ENCODE data around the gene RB1. TPM values are rescaled to one million over a fixed set of nuclear protein-coding genes. Genes with fewer than 3 reads are reported as not detected.
"Not testable (repeated sequence)": the region's sequence is repeated elsewhere in the genome, so short reads cannot be mapped to it uniquely, and the experiment has no call there.

Gene RB1
- total and polyA plus RNA-seq, 5 donors from 2014 or later = 18.8 to 24.6 (median 23.0) TPM

DNA sequence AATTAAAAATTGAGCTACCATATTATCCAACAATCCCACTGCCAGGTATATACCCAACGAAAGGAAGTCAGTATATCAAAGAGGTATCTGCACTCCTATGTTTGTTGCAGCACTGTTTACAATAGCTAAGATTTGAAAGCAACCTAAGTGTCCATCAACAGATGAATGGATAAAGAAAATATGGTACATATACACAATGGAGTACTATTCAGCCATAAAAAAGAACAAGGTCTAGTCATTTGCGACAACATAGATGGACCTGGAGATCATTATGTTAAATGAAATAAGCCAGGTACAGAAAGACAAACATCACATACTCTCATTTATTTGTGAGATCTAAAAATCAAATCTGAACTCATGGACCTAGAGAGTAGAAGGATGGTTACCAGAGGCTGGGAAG, 52.0 kb downstream of the RB1 start:
- H3K4me1 ChIP-seq (ENCODE audit: control insufficient read depth, insufficient read depth, low read length, poor library complexity, severe bottlenecking); H3K27ac ChIP-seq (ENCODE audit: insufficient read depth, low read length, poor library complexity, severe bottlenecking); H3K27ac Mint-ChIP-seq; ATAC-seq (ENCODE audit: low read depth in 2 of 2); H3K4me3 Mint-ChIP-seq; H3K27me3 Mint-ChIP-seq; H3K27me3 ChIP-seq (ENCODE audit: control insufficient read depth, insufficient read depth, low read length); H3K4me3 ChIP-seq (ENCODE audit: low read depth, low read length); DNase-seq: not testable (repeated sequence)
- Mint-ChIP-seq H3K36me3 (peaks cover 44% of the 10 kb centered on the region), H3K9me3 (peaks cover 2 to 43% (median 16%) of the 10 kb centered on the region in 7 donors), H3K4me1 (peaks cover 6 to 17% (median 10%) of the 10 kb centered on the region in 4 donors)
- Histone ChIP-seq H3K36me3 (ENCODE audit: control insufficient read depth, insufficient read depth, low read length) (peaks cover 12% of the 10 kb centered on the region), H3K9me3 (ENCODE audit: control insufficient read depth in 2 of 2, low read length in 2 of 2) (peaks cover 13 to 16% of the 10 kb centered on the region in 2 experiments)

DNA sequence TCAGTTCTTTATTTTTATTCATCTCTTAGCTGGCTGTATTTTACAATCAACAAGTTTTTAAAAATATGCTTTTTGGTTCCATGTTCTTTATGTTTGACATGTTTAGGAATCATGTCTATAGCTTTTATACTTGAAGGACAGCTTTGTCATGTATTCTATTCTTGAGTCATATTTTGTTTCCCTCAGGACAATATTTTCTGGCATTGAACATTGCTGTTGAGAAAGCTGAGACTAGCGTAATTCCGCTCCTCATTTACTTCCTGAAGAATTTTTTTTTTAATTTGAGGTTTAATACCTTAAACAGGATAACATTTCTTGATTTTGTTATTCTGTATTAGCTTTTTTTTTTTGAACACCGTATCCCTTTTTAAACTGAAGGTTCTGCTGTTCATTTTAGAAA, 53.2 kb downstream of the RB1 start:
- H3K27me3 Mint-ChIP-seq = no peaks in the 10 kb centered on the region
- peaks cover 0 to 17% (median 5%) of the 10 kb centered on the region in 4 donors for H3K4me1 Mint-ChIP-seq
- no peak overlapping the region for H3K4me3 Mint-ChIP-seq
- Histone ChIP-seq H3K4me3 (ENCODE audit: low read depth, low read length) (no peak overlapping the region), H3K4me1 (ENCODE audit: control insufficient read depth, insufficient read depth, low read length, poor library complexity, severe bottlenecking) (no peaks in the 10 kb centered on the region), H3K36me3 (ENCODE audit: control insufficient read depth, insufficient read depth, low read length) (peaks cover 3% of the 10 kb centered on the region), H3K27ac (ENCODE audit: insufficient read depth, low read length, poor library complexity, severe bottlenecking) (no peak overlapping the region), H3K9me3 (ENCODE audit: control insufficient read depth in 2 of 2, low read length in 2 of 2) (peaks cover 11 to 13% of the 10 kb centered on the region in 2 experiments), H3K27me3 (ENCODE audit: control insufficient read depth, insufficient read depth, low read length) (no peaks in the 10 kb centered on the region)
- DNase-seq = no peak
- H3K27ac Mint-ChIP-seq = no peak overlapping the region
- ATAC-seq (ENCODE audit: low read depth in 2 of 2) = no peak
- H3K36me3 Mint-ChIP-seq = peaks cover 40% of the 10 kb centered on the region
- peaks cover 2 to 34% (median 12%) of the 10 kb centered on the region in 7 donors for H3K9me3 Mint-ChIP-seq

DNA sequence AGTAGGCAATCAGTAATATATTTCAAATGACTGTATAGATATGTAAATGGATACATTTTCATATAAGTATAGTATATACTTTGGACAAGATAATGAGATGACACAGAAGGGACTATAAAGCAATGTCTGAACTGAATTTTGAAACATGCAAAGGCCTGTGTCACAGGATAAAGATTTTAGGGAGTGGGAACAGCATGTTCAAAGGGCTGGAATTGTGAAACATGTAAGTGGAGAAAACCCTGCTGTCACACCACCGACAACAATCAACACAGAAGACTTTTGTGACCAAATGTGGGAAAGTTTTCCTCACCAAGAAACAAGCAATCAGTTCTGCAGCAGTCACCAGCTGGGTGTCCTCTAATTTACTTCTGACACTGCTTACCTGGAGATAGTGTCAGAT, 66.4 kb downstream of the RB1 start:
- ATAC-seq (ENCODE audit: low read depth in 2 of 2) = no peak
- H3K27me3 ChIP-seq (ENCODE audit: control insufficient read depth, insufficient read depth, low read length) = no peaks in the 10 kb centered on the region
- H3K27ac Mint-ChIP-seq = no peak overlapping the region
- peaks cover 3 to 10% (median 5%) of the 10 kb centered on the region in 4 donors for H3K4me1 Mint-ChIP-seq
- peaks cover 0 to 4% (median 0%) of the 10 kb centered on the region in 7 donors for H3K9me3 Mint-ChIP-seq
- peaks cover 12% of the 10 kb centered on the region for H3K36me3 ChIP-seq (ENCODE audit: control insufficient read depth, insufficient read depth, low read length)
- DNase-seq = no peak
- no peak overlapping the region for H3K4me3 ChIP-seq (ENCODE audit: low read depth, low read length)
- no peaks in the 10 kb centered on the region for H3K4me1 ChIP-seq (ENCODE audit: control insufficient read depth, insufficient read depth, low read length, poor library complexity, severe bottlenecking)
- H3K9me3 ChIP-seq (ENCODE audit: control insufficient read depth in 2 of 2, low read length in 2 of 2) = no peaks in the 10 kb centered on the region
- H3K27me3 Mint-ChIP-seq = no peaks in the 10 kb centered on the region
- no peak overlapping the region for H3K27ac ChIP-seq (ENCODE audit: insufficient read depth, low read length, poor library complexity, severe bottlenecking)
- peaks cover 29% of the 10 kb centered on the region for H3K36me3 Mint-ChIP-seq
- H3K4me3 Mint-ChIP-seq = peak overlapping the region in 1 of 4 donors; percentile 2

DNA sequence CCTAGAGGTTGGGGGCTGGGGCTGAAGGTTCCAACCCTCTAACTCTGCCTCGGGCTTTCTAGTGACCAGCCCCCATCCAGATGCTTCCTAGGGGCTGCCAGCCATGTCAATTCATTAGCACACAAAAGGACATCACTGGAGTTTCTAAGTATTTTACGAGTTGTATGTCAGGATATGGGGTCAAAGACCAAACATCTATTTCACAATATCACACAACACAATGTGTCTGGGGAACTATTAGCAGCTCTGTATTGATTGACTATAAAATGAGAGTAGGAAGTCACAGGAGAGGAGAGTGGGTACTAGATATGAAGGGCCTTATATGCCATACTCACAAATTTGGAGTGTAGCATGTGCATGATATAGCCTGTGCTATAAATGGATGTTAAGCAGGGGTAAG, 67.3 kb downstream of the RB1 start:
- no peak overlapping the region for H3K27ac ChIP-seq (ENCODE audit: insufficient read depth, low read length, poor library complexity, severe bottlenecking)
- H3K4me3 ChIP-seq (ENCODE audit: low read depth, low read length) = no peak overlapping the region
- H3K36me3 ChIP-seq (ENCODE audit: control insufficient read depth, insufficient read depth, low read length) = peaks cover 12% of the 10 kb centered on the region
- Mint-ChIP-seq H3K4me3 (no peak overlapping the region), H3K27me3 (no peaks in the 10 kb centered on the region), H3K27ac (peak overlapping the region in 1 of 3 donors; percentile 16), H3K36me3 (peaks cover 32% of the 10 kb centered on the region), H3K4me1 (peaks cover 3 to 10% (median 5%) of the 10 kb centered on the region in 4 donors), H3K9me3 (peaks cover 0 to 4% (median 0%) of the 10 kb centered on the region in 7 donors)
- DNase-seq (no peak), ATAC-seq (ENCODE audit: low read depth in 2 of 2) (no peak)
- H3K27me3 ChIP-seq (ENCODE audit: control insufficient read depth, insufficient read depth, low read length) = no peaks in the 10 kb centered on the region
- H3K4me1 ChIP-seq (ENCODE audit: control insufficient read depth, insufficient read depth, low read length, poor library complexity, severe bottlenecking) = no peaks in the 10 kb centered on the region
- no peaks in the 10 kb centered on the region for H3K9me3 ChIP-seq (ENCODE audit: control insufficient read depth in 2 of 2, low read length in 2 of 2)

DNA sequence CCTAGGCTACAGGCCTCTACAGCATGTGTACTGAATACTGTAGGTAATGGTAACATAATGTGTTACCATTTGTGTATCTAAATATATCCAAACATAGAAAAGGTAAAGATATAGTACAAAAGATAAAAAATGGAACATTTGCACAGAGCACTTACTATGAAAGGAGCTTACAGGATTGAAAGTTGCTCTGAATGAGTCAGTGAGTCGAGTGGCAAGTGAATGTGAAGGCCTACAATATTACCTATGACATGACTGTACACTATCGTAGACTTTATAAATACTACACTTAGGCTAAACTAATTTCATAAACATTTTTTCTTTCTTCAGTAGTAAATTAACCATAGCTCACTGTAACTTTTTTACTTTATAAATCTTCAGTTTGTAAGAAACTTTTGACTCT, 74.3 kb downstream of the RB1 start:
- no peak overlapping the region for H3K4me3 Mint-ChIP-seq
- DNase-seq (no peak), ATAC-seq (ENCODE audit: low read depth in 2 of 2) (no peak)
- H3K27me3 Mint-ChIP-seq = no peaks in the 10 kb centered on the region
- peaks cover 0 to 4% (median 0%) of the 10 kb centered on the region in 7 donors for H3K9me3 Mint-ChIP-seq
- Histone ChIP-seq H3K4me3 (ENCODE audit: low read depth, low read length) (no peak overlapping the region), H3K27ac (ENCODE audit: insufficient read depth, low read length, poor library complexity, severe bottlenecking) (no peak overlapping the region), H3K9me3 (ENCODE audit: control insufficient read depth in 2 of 2, low read length in 2 of 2) (no peaks in the 10 kb centered on the region), H3K4me1 (ENCODE audit: control insufficient read depth, insufficient read depth, low read length, poor library complexity, severe bottlenecking) (no peaks in the 10 kb centered on the region), H3K27me3 (ENCODE audit: control insufficient read depth, insufficient read depth, low read length) (no peaks in the 10 kb centered on the region), H3K36me3 (ENCODE audit: control insufficient read depth, insufficient read depth, low read length) (peaks cover 17% of the 10 kb centered on the region)
- H3K27ac Mint-ChIP-seq = no peak overlapping the region
- H3K4me1 Mint-ChIP-seq = peaks cover 0 to 2% (median 1%) of the 10 kb centered on the region in 4 donors
- peaks cover 49% of the 10 kb centered on the region for H3K36me3 Mint-ChIP-seq

DNA sequence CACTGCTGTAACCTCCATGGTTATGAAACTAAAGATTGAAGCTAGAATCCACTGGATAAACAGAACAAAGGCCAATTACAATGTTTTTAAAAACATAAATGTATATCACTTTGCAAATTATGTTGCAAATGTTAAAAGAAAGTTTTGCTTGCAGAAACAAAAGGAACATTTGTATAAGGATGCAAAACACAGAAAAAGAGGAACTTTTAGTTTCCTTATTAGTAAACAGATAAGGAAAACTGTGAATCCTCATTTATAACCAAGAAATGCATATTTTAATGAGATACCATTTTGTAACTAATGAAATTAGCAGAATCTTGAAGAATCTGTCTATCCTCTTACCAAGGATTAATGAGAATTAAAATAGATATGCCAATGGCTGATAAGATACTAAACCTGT, 77.0 kb downstream of the RB1 start:
- no peak overlapping the region for H3K27ac Mint-ChIP-seq

DNA sequence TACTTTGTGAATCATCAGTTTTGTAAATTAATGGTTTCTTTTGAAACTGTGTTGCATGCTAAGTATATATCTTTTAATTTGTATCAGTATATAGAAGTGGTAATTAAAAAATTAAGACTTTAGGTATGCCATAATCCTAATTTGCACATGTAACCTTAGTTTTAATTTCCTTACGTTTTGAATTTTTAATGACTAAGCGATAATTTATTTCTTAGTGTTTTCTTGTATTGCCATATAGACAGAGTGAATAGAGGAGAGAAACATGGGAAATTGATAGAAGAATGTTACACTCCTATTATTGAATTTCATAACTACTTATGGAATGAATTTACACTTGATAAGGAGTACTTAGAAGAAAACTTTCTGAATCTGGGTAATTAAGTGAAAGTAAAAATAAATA, 79.8 kb downstream of the RB1 start:
- H3K4me3 Mint-ChIP-seq = no peak overlapping the region
- Histone ChIP-seq H3K27ac (ENCODE audit: insufficient read depth, low read length, poor library complexity, severe bottlenecking) (no peak overlapping the region), H3K36me3 (ENCODE audit: control insufficient read depth, insufficient read depth, low read length) (peaks cover 9% of the 10 kb centered on the region), H3K4me1 (ENCODE audit: control insufficient read depth, insufficient read depth, low read length, poor library complexity, severe bottlenecking) (no peaks in the 10 kb centered on the region), H3K27me3 (ENCODE audit: control insufficient read depth, insufficient read depth, low read length) (no peaks in the 10 kb centered on the region), H3K4me3 (ENCODE audit: low read depth, low read length) (no peak overlapping the region), H3K9me3 (ENCODE audit: control insufficient read depth in 2 of 2, low read length in 2 of 2) (no peaks in the 10 kb centered on the region)
- H3K27ac Mint-ChIP-seq = no peak overlapping the region
- H3K27me3 Mint-ChIP-seq = peaks cover 4% of the 10 kb centered on the region
- DNase-seq (no peak), ATAC-seq (ENCODE audit: low read depth in 2 of 2) (no peak)
- H3K36me3 Mint-ChIP-seq = peaks cover 33% of the 10 kb centered on the region
- peaks cover 9 to 25% (median 17%) of the 10 kb centered on the region in 4 donors for H3K4me1 Mint-ChIP-seq
- H3K9me3 Mint-ChIP-seq = peaks cover 0 to 2% (median 0%) of the 10 kb centered on the region in 7 donors

More for the DNA sequence above, 77.0 kb downstream of the RB1 start:
- H3K4me1 Mint-ChIP-seq = peaks cover 4 to 11% (median 7%) of the 10 kb centered on the region in 4 donors
- H3K4me3 Mint-ChIP-seq = no peak overlapping the region
- DNase-seq (no peak), ATAC-seq (ENCODE audit: low read depth in 2 of 2) (no peak)
- H3K36me3 Mint-ChIP-seq = peaks cover 45% of the 10 kb centered on the region
- peaks cover 4% of the 10 kb centered on the region for H3K27me3 Mint-ChIP-seq
- Histone ChIP-seq H3K4me3 (ENCODE audit: low read depth, low read length) (no peak overlapping the region), H3K27ac (ENCODE audit: insufficient read depth, low read length, poor library complexity, severe bottlenecking) (no peak overlapping the region), H3K9me3 (ENCODE audit: control insufficient read depth in 2 of 2, low read length in 2 of 2) (no peaks in the 10 kb centered on the region), H3K27me3 (ENCODE audit: control insufficient read depth, insufficient read depth, low read length) (no peaks in the 10 kb centered on the region), H3K4me1 (ENCODE audit: control insufficient read depth, insufficient read depth, low read length, poor library complexity, severe bottlenecking) (no peaks in the 10 kb centered on the region), H3K36me3 (ENCODE audit: control insufficient read depth, insufficient read depth, low read length) (peaks cover 9% of the 10 kb centered on the region)
- peaks cover 0 to 2% (median 0%) of the 10 kb centered on the region in 7 donors for H3K9me3 Mint-ChIP-seq

DNA sequence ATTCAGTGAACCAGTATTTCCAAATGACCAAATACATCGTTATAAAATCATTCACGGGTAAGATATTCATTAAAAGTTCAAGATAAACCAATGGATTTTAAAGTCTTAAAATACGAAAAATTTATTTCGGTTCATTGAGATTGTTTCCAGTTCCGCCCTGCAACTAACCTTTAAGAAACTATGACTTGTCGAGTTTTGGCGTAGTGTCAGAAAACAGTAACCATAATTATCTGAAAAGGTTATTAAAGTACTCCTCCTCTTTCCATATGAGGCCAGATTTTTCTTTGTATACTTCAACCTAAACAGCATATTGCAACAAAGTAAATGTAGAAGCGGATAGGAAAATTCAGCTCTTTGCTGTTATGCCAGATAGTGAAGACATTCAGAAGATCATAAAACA, 83.3 kb downstream of the RB1 start:
- no peak for DNase-seq
- Histone ChIP-seq H3K4me1 (ENCODE audit: control insufficient read depth, insufficient read depth, low read length, poor library complexity, severe bottlenecking) (no peaks in the 10 kb centered on the region), H3K27me3 (ENCODE audit: control insufficient read depth, insufficient read depth, low read length) (no peaks in the 10 kb centered on the region), H3K4me3 (ENCODE audit: low read depth, low read length) (no peak overlapping the region), H3K9me3 (ENCODE audit: control insufficient read depth in 2 of 2, low read length in 2 of 2) (peaks cover 0 to 5% of the 10 kb centered on the region in 2 experiments), H3K27ac (ENCODE audit: insufficient read depth, low read length, poor library complexity, severe bottlenecking) (no peak overlapping the region), H3K36me3 (ENCODE audit: control insufficient read depth, insufficient read depth, low read length) (peaks cover 3% of the 10 kb centered on the region)
- Mint-ChIP-seq H3K36me3 (peaks cover 43% of the 10 kb centered on the region), H3K27ac (no peak overlapping the region), H3K4me1 (peaks cover 14 to 34% (median 22%) of the 10 kb centered on the region in 4 donors), H3K27me3 (peaks cover 4% of the 10 kb centered on the region), H3K9me3 (peaks cover 0 to 5% (median 2%) of the 10 kb centered on the region in 7 donors), H3K4me3 (no peak overlapping the region)
- ATAC-seq (ENCODE audit: low read depth in 2 of 2) = no peak
